BJ (cell line): ENCODE results near the gene MAGEA12. TPM values are rescaled to one million over a fixed set of nuclear protein-coding genes. Genes with fewer than 3 reads are reported as not detected.
"Not testable (repeated sequence)": the region's sequence is repeated elsewhere in the genome, so short reads cannot be mapped to it uniquely, and the experiment has no call there.

Source experiments
- CTCF ChIA-PET: fragments of 350-600 bp; formaldehyde crosslinking; extraction: SDS; loops from one replicate; lab custom pipeline; 2021; ENCODE audit warnings: antibody characterized with exemption, inconsistent platforms; lab: Yijun Ruan, JAX
- POLR2A ChIA-PET: fragments of 300-600 bp; sonication (Branson Sonifier 250); formaldehyde crosslinking; extraction: SDS; loops from one replicate; lab custom pipeline; 2021; ENCODE audit warnings: antibody characterized with exemption; lab: Charles Lee
- DNase-seq: peaks from one replicate; pipeline ENCODE4 v3.0.0-alpha.2; 2011; ENCODE audit warnings: low read depth
- H3K27me3 ChIP-seq: 2 replicates; pipeline ENCODE4 v1.6.0; 2011; ENCODE audit warnings: low read length; ENCODE audit not compliant: control insufficient read depth, insufficient read depth
- H3K36me3 ChIP-seq: 2 replicates; pipeline ENCODE4 v1.5.1; 2011; ENCODE audit warnings: low read length; ENCODE audit not compliant: control insufficient read depth, insufficient read depth
- H3K4me3 ChIP-seq: 2 replicates; pipeline ENCODE4 v1.5.1; 2011; ENCODE audit warnings: low read depth, mild to moderate bottlenecking, control low read depth, low read length
- polyA minus RNA-seq: library from RNA; depleted of rRNA, polyadenylated mRNA; stranded (reverse); fragments of >200 nt; gene quantifications from 2 replicates; pipeline ENCODE4 v1.2.3, GENCODE V29; 2011; rRNA and poly(A)+ RNA removed
- polyA plus RNA-seq: library from polyadenylated mRNA; depleted of rRNA; stranded (reverse); fragments of >200 nt; gene quantifications from 2 replicates; pipeline ENCODE4 v1.2.3, GENCODE V29; 2011; rRNA removed
- TF ChIP-seq, protein P1 (sequence below): IDR thresholded peaks from 2 replicates; pipeline ENCODE4 v1.5.1; 2011; ENCODE audit warnings: low read depth, mild to moderate bottlenecking, control low read depth, inconsistent platforms, low read length, moderate library complexity; ENCODE audit not compliant: insufficient read depth

Gene MAGEA12, protein sequence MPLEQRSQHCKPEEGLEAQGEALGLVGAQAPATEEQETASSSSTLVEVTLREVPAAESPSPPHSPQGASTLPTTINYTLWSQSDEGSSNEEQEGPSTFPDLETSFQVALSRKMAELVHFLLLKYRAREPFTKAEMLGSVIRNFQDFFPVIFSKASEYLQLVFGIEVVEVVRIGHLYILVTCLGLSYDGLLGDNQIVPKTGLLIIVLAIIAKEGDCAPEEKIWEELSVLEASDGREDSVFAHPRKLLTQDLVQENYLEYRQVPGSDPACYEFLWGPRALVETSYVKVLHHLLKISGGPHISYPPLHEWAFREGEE
- polyA plus RNA-seq (not detected in 2 replicates), polyA minus RNA-seq (0.10 TPM in 1 of 2 replicates, not detected in the other)

DNA sequence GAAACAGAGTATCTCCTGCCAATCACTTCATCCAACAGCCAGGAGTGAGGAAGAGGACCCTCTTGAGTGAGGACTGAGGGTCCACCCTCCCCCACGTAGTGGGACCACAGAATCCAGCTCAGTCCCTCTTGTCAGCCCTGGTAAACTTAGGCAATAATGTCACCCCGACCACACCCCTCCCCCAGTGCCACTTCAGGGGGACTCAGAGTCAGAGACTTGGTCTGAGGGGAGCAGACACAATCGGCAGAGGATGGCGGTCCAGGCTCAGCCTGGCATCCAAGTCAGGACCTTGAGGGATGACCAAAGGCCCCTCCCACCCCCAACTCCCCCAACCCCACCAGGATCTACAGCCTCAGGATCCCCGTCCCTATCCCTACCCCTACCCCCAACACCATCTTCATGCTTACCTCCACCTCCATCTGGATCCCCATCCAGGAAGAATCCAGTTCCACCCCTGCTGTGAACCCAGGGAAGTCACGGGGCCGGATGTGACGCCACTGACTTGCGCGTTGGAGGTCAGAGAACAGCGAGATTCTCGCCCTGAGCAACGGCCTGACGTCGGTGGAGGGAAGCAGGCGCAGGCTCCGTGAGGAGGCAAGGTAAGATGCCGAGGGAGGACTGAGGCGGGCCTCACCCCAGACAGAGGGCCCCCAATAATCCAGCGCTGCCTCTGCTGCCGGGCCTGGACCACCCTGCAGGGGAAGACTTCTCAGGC lies at the start of gene MAGEA12, which contains the start of gene CSAG1:
Gene MAGEA12 (plus strand): TSS at position 497 of the 715 bp plus-strand sequence. CDS start 2,405 bp downstream, outside the sequence.
Gene CSAG1 (minus strand): TSS at position 461 of the 715 bp plus-strand sequence. CDS start 1,261 bp downstream, outside the sequence.
- ChIA-PET CTCF (no interaction called here), POLR2A (no interaction called here)
- Histone ChIP-seq H3K27me3 (no peaks in the 10 kb centered on the region), H3K4me3 (no peak within 1 kb of the TSS), H3K36me3 (no peaks in the 10 kb centered on the region)
- TF ChIP-seq, protein P1, sequence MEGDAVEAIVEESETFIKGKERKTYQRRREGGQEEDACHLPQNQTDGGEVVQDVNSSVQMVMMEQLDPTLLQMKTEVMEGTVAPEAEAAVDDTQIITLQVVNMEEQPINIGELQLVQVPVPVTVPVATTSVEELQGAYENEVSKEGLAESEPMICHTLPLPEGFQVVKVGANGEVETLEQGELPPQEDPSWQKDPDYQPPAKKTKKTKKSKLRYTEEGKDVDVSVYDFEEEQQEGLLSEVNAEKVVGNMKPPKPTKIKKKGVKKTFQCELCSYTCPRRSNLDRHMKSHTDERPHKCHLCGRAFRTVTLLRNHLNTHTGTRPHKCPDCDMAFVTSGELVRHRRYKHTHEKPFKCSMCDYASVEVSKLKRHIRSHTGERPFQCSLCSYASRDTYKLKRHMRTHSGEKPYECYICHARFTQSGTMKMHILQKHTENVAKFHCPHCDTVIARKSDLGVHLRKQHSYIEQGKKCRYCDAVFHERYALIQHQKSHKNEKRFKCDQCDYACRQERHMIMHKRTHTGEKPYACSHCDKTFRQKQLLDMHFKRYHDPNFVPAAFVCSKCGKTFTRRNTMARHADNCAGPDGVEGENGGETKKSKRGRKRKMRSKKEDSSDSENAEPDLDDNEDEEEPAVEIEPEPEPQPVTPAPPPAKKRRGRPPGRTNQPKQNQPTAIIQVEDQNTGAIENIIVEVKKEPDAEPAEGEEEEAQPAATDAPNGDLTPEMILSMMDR: no peak
- no peak for DNase-seq

DNA sequence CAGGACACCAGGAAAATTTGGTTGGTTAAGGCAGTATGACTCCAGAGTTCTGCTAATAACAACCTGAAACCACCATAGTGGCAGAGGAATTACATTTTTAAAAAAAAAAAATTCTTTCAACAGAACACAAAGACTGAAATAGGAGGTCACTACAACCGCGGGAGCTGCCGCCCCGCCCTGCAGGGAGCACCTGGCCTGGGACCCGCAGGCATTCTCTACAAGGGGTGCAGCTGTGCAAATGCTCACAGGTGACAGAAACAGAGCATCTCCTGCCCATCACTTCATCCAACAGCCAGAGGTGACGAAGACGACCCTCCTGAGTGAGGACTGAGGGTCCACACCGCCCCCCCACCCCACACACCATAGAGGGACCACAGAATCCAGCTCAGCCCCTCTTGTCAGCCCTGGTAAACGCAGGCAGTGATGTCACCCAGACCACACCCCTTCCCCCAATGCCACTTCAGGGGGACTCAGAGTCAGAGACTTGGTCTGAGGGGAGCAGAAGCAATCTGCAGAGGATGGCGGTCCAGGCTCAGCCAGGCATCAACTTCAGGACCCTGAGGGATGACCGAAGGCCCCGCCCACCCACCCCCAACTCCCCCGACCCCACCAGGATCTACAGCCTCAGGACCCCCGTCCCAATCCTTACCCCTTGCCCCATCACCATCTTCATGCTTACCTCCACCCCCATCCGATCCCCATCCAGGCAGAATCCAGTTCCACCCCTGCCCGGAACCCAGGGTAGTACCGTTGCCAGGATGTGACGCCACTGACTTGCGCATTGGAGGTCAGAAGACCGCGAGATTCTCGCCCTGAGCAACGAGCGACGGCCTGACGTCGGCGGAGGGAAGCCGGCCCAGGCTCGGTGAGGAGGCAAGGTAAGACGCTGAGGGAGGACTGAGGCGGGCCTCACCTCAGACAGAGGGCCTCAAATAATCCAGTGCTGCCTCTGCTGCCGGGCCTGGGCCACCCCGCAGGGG lies 35.3 kb upstream of the MAGEA12 start, which contains the start of gene MAGEA3:
Gene MAGEA3 (plus strand): TSS at position 843 of the 980 bp plus-strand sequence. CDS start 2,039 bp downstream, outside the sequence.
- H3K27me3 ChIP-seq, H3K4me3 ChIP-seq, POLR2A ChIA-PET, DNase-seq, CTCF ChIA-PET, H3K36me3 ChIP-seq: not testable (repeated sequence)

DNA sequence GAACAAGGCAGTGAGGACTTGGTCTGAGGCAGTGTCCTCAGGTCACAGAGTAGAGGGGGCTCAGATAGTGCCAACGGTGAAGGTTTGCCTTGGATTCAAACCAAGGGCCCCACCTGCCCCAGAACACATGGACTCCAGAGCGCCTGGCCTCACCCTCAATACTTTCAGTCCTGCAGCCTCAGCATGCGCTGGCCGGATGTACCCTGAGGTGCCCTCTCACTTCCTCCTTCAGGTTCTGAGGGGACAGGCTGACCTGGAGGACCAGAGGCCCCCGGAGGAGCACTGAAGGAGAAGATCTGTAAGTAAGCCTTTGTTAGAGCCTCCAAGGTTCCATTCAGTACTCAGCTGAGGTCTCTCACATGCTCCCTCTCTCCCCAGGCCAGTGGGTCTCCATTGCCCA lies 33.2 kb upstream of the MAGEA12 start:
- DNase-seq, H3K27me3 ChIP-seq, H3K36me3 ChIP-seq, CTCF ChIA-PET, H3K4me3 ChIP-seq, POLR2A ChIA-PET: not testable (repeated sequence)

DNA sequence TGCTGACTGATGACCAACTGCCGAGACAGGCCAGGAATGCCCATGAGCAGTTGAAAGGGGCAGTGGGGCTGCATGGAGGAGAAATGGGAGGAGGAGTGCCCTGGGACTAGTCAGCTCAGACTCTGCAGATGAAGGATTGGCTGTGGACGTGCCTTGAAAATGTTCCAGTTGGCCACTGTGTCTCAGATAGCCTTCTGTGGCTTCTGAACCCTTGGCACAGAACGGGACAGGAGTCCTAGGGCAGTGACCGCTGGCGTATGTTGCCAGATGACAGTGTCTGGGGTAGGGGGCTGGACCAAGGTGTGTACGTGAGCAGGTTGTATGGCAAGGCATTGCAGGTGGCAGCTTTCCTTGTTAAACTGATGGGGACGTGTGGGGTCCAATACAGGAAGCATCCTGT lies 27.1 kb upstream of the MAGEA12 start:
- H3K4me3 ChIP-seq, CTCF ChIA-PET, POLR2A ChIA-PET, H3K36me3 ChIP-seq, DNase-seq, H3K27me3 ChIP-seq: not testable (repeated sequence)

DNA sequence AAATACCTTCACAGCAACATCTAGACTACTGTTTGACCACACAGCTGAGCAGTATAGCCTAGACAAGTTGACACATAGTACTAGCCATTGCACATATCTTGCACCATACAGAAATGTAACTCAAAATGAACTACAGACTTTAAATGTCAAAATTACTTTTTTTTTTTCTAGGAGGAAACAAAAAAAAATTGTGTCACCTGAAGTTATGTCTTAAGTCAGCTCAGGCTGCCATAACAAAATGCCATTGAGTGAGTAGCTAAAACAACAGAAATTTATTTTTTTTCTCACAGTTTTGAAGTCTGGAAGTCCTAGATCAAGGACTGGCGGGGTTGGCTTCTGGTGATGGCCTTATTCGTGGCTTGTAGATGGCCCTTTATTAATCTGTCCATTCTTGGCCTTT lies 24.4 kb upstream of the MAGEA12 start, which contains the start of gene CSAG2:
Gene CSAG2 (minus strand): TSS at position 101 of the 400 bp plus-strand sequence. CDS start 161 bp downstream, outside the sequence.
- H3K36me3 ChIP-seq, H3K27me3 ChIP-seq, H3K4me3 ChIP-seq, POLR2A ChIA-PET, DNase-seq, CTCF ChIA-PET: not testable (repeated sequence)

DNA sequence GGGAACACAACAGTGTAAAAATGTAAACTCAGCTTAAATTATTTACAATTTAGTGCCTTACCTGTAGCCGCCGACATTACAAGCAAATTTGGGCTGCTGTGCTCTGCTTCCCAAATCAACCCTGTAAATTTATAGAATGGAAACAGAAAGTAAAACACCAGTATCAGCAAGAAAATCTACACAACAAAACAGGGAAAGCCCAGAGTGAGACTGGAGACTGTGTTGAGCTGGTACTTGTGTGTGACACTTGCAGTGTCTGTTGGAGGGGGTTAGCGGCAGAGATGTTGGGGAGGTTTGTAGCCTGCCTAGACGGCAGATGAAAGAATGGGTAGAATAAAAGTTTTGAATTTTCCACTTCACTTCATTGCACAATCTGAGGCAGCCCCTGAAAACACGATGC lies 20.4 kb upstream of the MAGEA12 start:
- DNase-seq, CTCF ChIA-PET, H3K27me3 ChIP-seq, H3K4me3 ChIP-seq, POLR2A ChIA-PET, H3K36me3 ChIP-seq: not testable (repeated sequence)

DNA sequence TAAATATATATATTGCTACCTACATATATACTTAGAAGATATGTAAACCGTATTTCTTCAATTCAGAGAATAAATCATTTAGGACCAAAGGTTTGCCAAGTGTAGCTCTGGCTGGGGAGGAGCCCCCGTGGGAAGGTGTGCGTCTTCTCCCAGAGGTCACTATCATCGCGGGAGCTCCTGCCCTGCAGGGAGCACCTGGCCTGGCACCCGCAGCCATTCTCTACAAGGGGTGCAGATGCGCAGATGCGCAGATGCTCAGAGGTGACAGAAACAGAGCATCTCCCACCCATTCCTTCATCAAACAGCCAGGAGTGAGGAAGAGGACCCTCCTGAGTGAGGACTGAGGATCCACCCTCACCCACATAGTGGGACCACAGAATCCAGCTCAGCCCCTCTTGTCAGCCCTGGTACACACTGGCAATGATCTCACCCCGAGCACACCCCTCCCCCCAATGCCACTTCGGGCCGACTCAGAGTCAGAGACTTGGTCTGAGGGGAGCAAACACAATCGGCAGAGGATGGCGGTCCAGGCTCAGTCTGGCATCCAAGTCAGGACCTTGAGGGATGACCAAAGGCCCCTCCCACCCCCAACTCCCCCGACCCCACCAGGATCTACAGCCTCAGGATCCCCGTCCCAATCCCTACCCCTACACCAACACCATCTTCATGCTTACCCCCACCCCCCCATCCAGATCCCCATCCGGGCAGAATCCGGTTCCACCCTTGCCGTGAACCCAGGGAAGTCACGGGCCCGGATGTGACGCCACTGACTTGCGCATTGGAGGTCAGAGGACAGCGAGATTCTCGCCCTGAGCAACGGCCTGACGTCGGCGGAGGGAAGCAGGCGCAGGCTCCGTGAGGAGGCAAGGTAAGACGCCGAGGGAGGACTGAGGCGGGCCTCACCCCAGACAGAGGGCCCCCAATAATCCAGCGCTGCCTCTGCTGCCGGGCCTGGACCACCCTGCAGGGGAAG lies 19.5 kb upstream of the MAGEA12 start, which contains the start of gene MAGEA2B:
Gene MAGEA2B (plus strand): TSS at position 814 of the 973 bp plus-strand sequence. CDS start 2,479 bp downstream, outside the sequence.
- H3K27me3 ChIP-seq, POLR2A ChIA-PET, H3K4me3 ChIP-seq, CTCF ChIA-PET, H3K36me3 ChIP-seq, DNase-seq: not testable (repeated sequence)
